Measurements from ENCODE around the gene RBM47. TPM values are rescaled to one million over a fixed set of nuclear protein-coding genes. Genes with fewer than 3 reads are reported as not detected.
"Not testable (repeated sequence)": the region's sequence is repeated elsewhere in the genome, so short reads cannot be mapped to it uniquely, and the experiment has no call there.

Gene RBM47
- total RNA-seq, 1 donor from 2014 or later, result 2.4 TPM

GRCh38 chr4:40520533-40520932 is 109.1 kb downstream of the RBM47 start:
- intact Hi-C loops (cut with DNase I), result no loop called here
- no peak for ATAC-seq (ENCODE audit: poor library complexity)
- DNase-seq, result no peak

GRCh38 chr4:40517081-40517480 is 112.6 kb downstream of the RBM47 start:
- intact Hi-C loops (cut with DNase I); ATAC-seq (ENCODE audit: poor library complexity); DNase-seq: not testable (repeated sequence)

GRCh38 chr4:40516651-40517050 is 113.0 kb downstream of the RBM47 start:
- no peak for ATAC-seq (ENCODE audit: poor library complexity)
- DNase-seq, result no peak
- intact Hi-C loops (cut with DNase I), result no loop called here

- ATAC-seq (ENCODE audit: poor library complexity), result peak; percentile 63
Observed at GRCh38 chr4:40515398-40516293, 114.0 kb downstream of the RBM47 start.

GRCh38 chr4:40515037-40515397 is 114.6 kb downstream of the RBM47 start:
- intact Hi-C loops (cut with DNase I), result no loop called here
- DNase-seq, result no peak
- no peak for ATAC-seq (ENCODE audit: poor library complexity)

More at GRCh38 chr4:40515398-40516293, 114.0 kb downstream of the RBM47 start:
- DNase-seq, result peak; percentile 44
- intact Hi-C loops (cut with DNase I), result no loop called here

GRCh38 chr4:40514497-40514951 is 115.1 kb downstream of the RBM47 start:
- intact Hi-C loops (cut with DNase I), result no loop called here
- ATAC-seq (ENCODE audit: poor library complexity) (no peak), DNase-seq (no peak)

- intact Hi-C loops (cut with DNase I), result no loop called here
- ATAC-seq (ENCODE audit: poor library complexity), result no peak
- DNase-seq, result no peak
Observed at GRCh38 chr4:40511036-40511614, 118.5 kb downstream of the RBM47 start.

- intact Hi-C loops (cut with DNase I), result no loop called here
- ATAC-seq (ENCODE audit: poor library complexity) (no peak), DNase-seq (no peak)
Observed at GRCh38 chr4:40507977-40508376, 121.7 kb downstream of the RBM47 start.

GRCh38 chr4:40506492-40506891 is 123.2 kb downstream of the RBM47 start:
- ATAC-seq (ENCODE audit: poor library complexity), result no peak
- intact Hi-C loops (cut with DNase I), result no loop called here
- DNase-seq, result no peak

GRCh38 chr4:40506066-40506465 is 123.6 kb downstream of the RBM47 start:
- DNase-seq (no peak), ATAC-seq (ENCODE audit: poor library complexity) (no peak)
- intact Hi-C loops (cut with DNase I), result no loop called here

GRCh38 chr4:40502934-40503333 is 126.7 kb downstream of the RBM47 start:
- intact Hi-C loops (cut with DNase I), result no loop called here
- DNase-seq (no peak), ATAC-seq (ENCODE audit: poor library complexity) (no peak)

GRCh38 chr4:40502220-40502619 is 127.4 kb downstream of the RBM47 start:
- ATAC-seq (ENCODE audit: poor library complexity) (no peak), DNase-seq (no peak)
- intact Hi-C loops (cut with DNase I), result no loop called here

GRCh38 chr4:40500781-40501180 is 128.9 kb downstream of the RBM47 start:
- no peak for ATAC-seq (ENCODE audit: poor library complexity)
- intact Hi-C loops (cut with DNase I), result no loop called here

GRCh38 chr4:40493160-40493559 is 136.5 kb downstream of the RBM47 start:
- no peak for ATAC-seq (ENCODE audit: poor library complexity)

More at GRCh38 chr4:40500781-40501180, 128.9 kb downstream of the RBM47 start:
- no peak for DNase-seq

GRCh38 chr4:40492691-40493090 is 137.0 kb downstream of the RBM47 start:
- DNase-seq (no peak), ATAC-seq (ENCODE audit: poor library complexity) (no peak)
- intact Hi-C loops (cut with DNase I), result no loop called here

More at GRCh38 chr4:40493160-40493559, 136.5 kb downstream of the RBM47 start:
- no peak for DNase-seq
- intact Hi-C loops (cut with DNase I), result no loop called here

- ATAC-seq (ENCODE audit: poor library complexity) (no peak), DNase-seq (no peak)
- intact Hi-C loops (cut with DNase I), result no loop called here
Observed at GRCh38 chr4:40490481-40490880, 139.2 kb downstream of the RBM47 start.

- DNase-seq (no peak), ATAC-seq (ENCODE audit: poor library complexity) (no peak)
- intact Hi-C loops (cut with DNase I), result no loop called here
Observed at GRCh38 chr4:40489961-40490360, 139.7 kb downstream of the RBM47 start.

- intact Hi-C loops (cut with DNase I), result no loop called here
- no peak for ATAC-seq (ENCODE audit: poor library complexity)
- DNase-seq, result no peak
Observed at GRCh38 chr4:40486534-40486933, 143.1 kb downstream of the RBM47 start.

- intact Hi-C loops (cut with DNase I), result no loop called here
- no peak for ATAC-seq (ENCODE audit: poor library complexity)
- no peak for DNase-seq
Observed at GRCh38 chr4:40484346-40485090, 145.1 kb downstream of the RBM47 start.

Data from Right ventricle myocardium superior (tissue), 1 donor.